Prostate gland (tissue), 2 donors: ENCODE results near the gene CHRNE.

Source experiments
- POLR2A ChIP-seq: fragments of 450-650 bp; IDR thresholded peaks from one replicate; pipeline ENCODE4 v1.6.1; 2016; ENCODE audit warnings: antibody characterized with exemption, mild to moderate bottlenecking
- POLR2AphosphoS5 ChIP-seq: sonication (generic); formaldehyde crosslinking; IDR thresholded peaks from one replicate; pipeline ENCODE4 v1.6.1; 2017; ENCODE audit warnings: antibody characterized with exemption
- TF ChIP-seq, protein P1 (sequence below), 4 experiments: fragments of 200-600 bp in 2 of 4; fragments of 450-650 bp in 2 of 4; sonication (generic) in 2 of 4; IDR thresholded peaks; 1 replicate in 3 of 4; 2 replicates in 1 of 4; pipeline ENCODE4 v1.5.1; 2016 to 2019; ENCODE audit warnings: antibody characterized with exemption in 4 of 4, mild to moderate bottlenecking in 2 of 4, moderate library complexity in 2 of 4

DNA sequence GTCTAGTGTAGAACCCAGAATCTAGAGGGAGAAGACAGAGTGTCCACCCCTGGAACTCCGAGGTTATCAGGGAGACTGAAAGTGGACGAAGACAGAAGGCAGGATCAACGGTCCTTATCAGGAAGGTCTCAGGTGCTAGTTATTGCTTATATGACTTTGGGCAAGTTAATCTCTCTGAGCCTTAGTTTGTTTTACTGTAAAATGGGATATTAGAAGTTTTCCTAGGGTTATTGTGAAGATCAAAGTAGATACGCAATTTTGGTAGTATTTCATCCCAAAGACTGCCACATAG, 38.4 kb upstream of the CHRNE start:
- no peak for TF ChIP-seq POLR2AphosphoS5
- no peak for TF ChIP-seq POLR2A
- TF ChIP-seq, protein P1, sequence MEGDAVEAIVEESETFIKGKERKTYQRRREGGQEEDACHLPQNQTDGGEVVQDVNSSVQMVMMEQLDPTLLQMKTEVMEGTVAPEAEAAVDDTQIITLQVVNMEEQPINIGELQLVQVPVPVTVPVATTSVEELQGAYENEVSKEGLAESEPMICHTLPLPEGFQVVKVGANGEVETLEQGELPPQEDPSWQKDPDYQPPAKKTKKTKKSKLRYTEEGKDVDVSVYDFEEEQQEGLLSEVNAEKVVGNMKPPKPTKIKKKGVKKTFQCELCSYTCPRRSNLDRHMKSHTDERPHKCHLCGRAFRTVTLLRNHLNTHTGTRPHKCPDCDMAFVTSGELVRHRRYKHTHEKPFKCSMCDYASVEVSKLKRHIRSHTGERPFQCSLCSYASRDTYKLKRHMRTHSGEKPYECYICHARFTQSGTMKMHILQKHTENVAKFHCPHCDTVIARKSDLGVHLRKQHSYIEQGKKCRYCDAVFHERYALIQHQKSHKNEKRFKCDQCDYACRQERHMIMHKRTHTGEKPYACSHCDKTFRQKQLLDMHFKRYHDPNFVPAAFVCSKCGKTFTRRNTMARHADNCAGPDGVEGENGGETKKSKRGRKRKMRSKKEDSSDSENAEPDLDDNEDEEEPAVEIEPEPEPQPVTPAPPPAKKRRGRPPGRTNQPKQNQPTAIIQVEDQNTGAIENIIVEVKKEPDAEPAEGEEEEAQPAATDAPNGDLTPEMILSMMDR (IDR thresholded peaks at IDR 0.05): no peak
